NB4 (cell line): ENCODE measurements around the gene SMIM41.

Experiments
- DNase-seq: peaks from one replicate; pipeline ENCODE4 v3.0.0; 2010; ENCODE audit warnings: low read depth
- H3K4me3 ChIP-seq: one replicate; pipeline ENCODE4 v1.5.1; 2011; ENCODE audit warnings: mild to moderate bottlenecking, low read depth, low read length, moderate library complexity
- CTCF ChIP-seq: IDR thresholded peaks from one replicate; pipeline ENCODE4 v1.5.1; 2012; ENCODE audit warnings: low read depth, low read length
- MAX ChIP-seq: IDR thresholded peaks from 2 replicates; pipeline ENCODE4 v1.6.1; 2011; ENCODE audit warnings: low read depth, low read length
- MYC ChIP-seq: IDR thresholded peaks from 2 replicates; pipeline ENCODE4 v1.6.1; 2011; ENCODE audit warnings: low read depth, low read length
- POLR2A ChIP-seq: IDR thresholded peaks from 2 replicates; pipeline ENCODE4 v1.6.1; 2011; ENCODE audit warnings: mild to moderate bottlenecking; ENCODE audit not compliant: insufficient read length; ENCODE audit errors: extremely low read depth

Gene SMIM41

GRCh38 chr12:52078276-52078675 is 1.2 kb upstream of the SMIM41 start:
- no peak for DNase-seq
- no peak overlapping the region for H3K4me3 ChIP-seq
- TF ChIP-seq CTCF (no peak), MAX (no peak), POLR2A (no peak), MYC (no peak)

- TF ChIP-seq POLR2A (no peak), CTCF (no peak), MAX (no peak), MYC (no peak)
- no peak overlapping the region for H3K4me3 ChIP-seq
- no peak for DNase-seq
Observed at GRCh38 chr12:52080403-52081251, 1.1 kb downstream of the SMIM41 start.

- TF ChIP-seq MAX (no peak), MYC (no peak), POLR2A (no peak), CTCF (no peak)
- peak; percentile 78 for DNase-seq
- H3K4me3 ChIP-seq, result no peak overlapping the region
Observed at GRCh38 chr12:52081263-52081733, 1.8 kb downstream of the SMIM41 start.

- DNase-seq, result no peak
- H3K4me3 ChIP-seq, result no peak overlapping the region
- TF ChIP-seq CTCF, result no peak
- TF ChIP-seq MAX, result no peak
- no peak for TF ChIP-seq MYC
- TF ChIP-seq POLR2A, result no peak
Observed at GRCh38 chr12:52082026-52082668, 2.6 kb downstream of the SMIM41 start.

- no peak for TF ChIP-seq MAX
- no peak for TF ChIP-seq CTCF
- no peak for TF ChIP-seq POLR2A
- no peak for TF ChIP-seq MYC
Observed at GRCh38 chr12:52082669-52082987, 3.1 kb downstream of the SMIM41 start.

More at GRCh38 chr12:52082669-52082987, 3.1 kb downstream of the SMIM41 start:
- H3K4me3 ChIP-seq, result no peak overlapping the region
- no peak for DNase-seq
